H1 (cell line): Measurements from ENCODE around the gene ZSCAN20. TPM values are rescaled to one million over a fixed set of nuclear protein-coding genes. Genes with fewer than 3 reads are reported as not detected.

ENCODE experiments used
- CTCF ChIA-PET: fragments of 300-600 bp; sonication (Branson Sonifier 250); formaldehyde crosslinking; loops from one replicate; lab custom pipeline; 2021; ENCODE audit not compliant: partially characterized antibody; lab: Charles Lee
- POLR2A ChIA-PET: fragments of 300-600 bp; sonication (Branson Sonifier 250); formaldehyde crosslinking; loops from one replicate; lab custom pipeline; 2021; ENCODE audit warnings: inconsistent platforms; ENCODE audit not compliant: partially characterized antibody; lab: Charles Lee
- DNase-seq, 2 experiments: peaks; one replicate each; pipeline versions ENCODE4 v3.0.0 to v3.0.0-alpha.2; 2010 to 2022; ENCODE audit warnings: low spot score in 2 of 2, low read depth in 1 of 2, mixed read lengths in 1 of 2
- FAIRE-seq: peaks from 2 replicates; lab custom pipeline; 2011; peaks lifted over from hg19 to GRCh38; lab: Jason Lieb, UNC
- H2AFZ ChIP-seq: 2 replicates; pipeline ENCODE4 v1.8.1; 2012; ENCODE audit warnings: low read length, inconsistent platforms
- H2AK5ac ChIP-seq: 2 replicates; pipeline ENCODE4 v1.6.1; 2013; ENCODE audit warnings: low read depth, low read length
- H2BK120ac ChIP-seq: replicated peaks from 2 replicates; pipeline ENCODE3; 2013; ENCODE audit warnings: low read depth, low read length, inconsistent platforms
- H2BK12ac ChIP-seq: 2 replicates; pipeline ENCODE4 v1.6.1; 2013; ENCODE audit warnings: low read depth, low read length
- H2BK15ac ChIP-seq: 2 replicates; pipeline ENCODE4 v1.6.1; 2013; ENCODE audit warnings: low read length
- H2BK20ac ChIP-seq: 2 replicates; pipeline ENCODE4 v1.6.1; 2013; ENCODE audit warnings: low read length
- H2BK5ac ChIP-seq: 2 replicates; pipeline ENCODE4 v1.6.1; 2013; ENCODE audit warnings: low read depth, low read length
- H3K14ac ChIP-seq: 2 replicates; pipeline ENCODE4 v1.6.1; 2013; ENCODE audit warnings: inconsistent platforms; ENCODE audit not compliant: insufficient read length
- H3K18ac ChIP-seq: 2 replicates; pipeline ENCODE4 v1.6.1; 2013; ENCODE audit warnings: low read length; ENCODE audit errors: extremely low read depth
- H3K23ac ChIP-seq: 2 replicates; pipeline ENCODE4 v1.6.1; 2013; ENCODE audit warnings: inconsistent platforms; ENCODE audit not compliant: insufficient read length
- H3K23me2 ChIP-seq: 2 replicates; pipeline ENCODE4 v1.6.1; 2013; ENCODE audit warnings: low read depth, low read length
- H3K27ac ChIP-seq: 2 replicates; pipeline ENCODE4 v1.6.1; 2011; ENCODE audit warnings: low read depth, low read length, inconsistent platforms
- H3K27me3 ChIP-seq, 4 experiments: replicated peaks in 1 of 4; 1 replicate in 1 of 4; 2 replicates in 3 of 4; pipeline versions ENCODE4 v1.6.1 to v1.8.1; 2011 to 2013; ENCODE audit warnings: low read length in 3 of 4, mild to moderate bottlenecking in 3 of 4, inconsistent platforms in 2 of 4, mixed read lengths in 2 of 4, moderate library complexity in 1 of 4; ENCODE audit not compliant: control insufficient read depth in 3 of 4, insufficient read depth in 3 of 4; ENCODE audit errors: extremely low read depth in 1 of 4
- H3K36me3 ChIP-seq, 4 experiments: 2 replicates each; pipeline versions ENCODE4 v1.6.1 to v1.8.1; 2011 to 2013; ENCODE audit warnings: mild to moderate bottlenecking in 4 of 4, low read length in 3 of 4, moderate library complexity in 2 of 4, control low read depth in 1 of 4, inconsistent platforms in 1 of 4; ENCODE audit not compliant: insufficient read depth in 4 of 4, control insufficient read depth in 2 of 4
- H3K4ac ChIP-seq: replicated peaks from 2 replicates; pipeline ENCODE3; 2013; ENCODE audit warnings: low read length, low read depth, mixed read lengths, inconsistent platforms; ENCODE audit not compliant: insufficient read length
- H3K4me1 ChIP-seq, 4 experiments: replicated peaks in 1 of 4; 1 replicate in 1 of 4; 2 replicates in 3 of 4; pipeline versions ENCODE4 v1.6.1 to v1.8.1; 2011 to 2013; ENCODE audit warnings: low read length in 3 of 4, inconsistent platforms in 2 of 4, mixed read lengths in 1 of 4; ENCODE audit not compliant: insufficient read depth in 4 of 4, control insufficient read depth in 3 of 4
- H3K4me2 ChIP-seq, 2 experiments: 2 replicates each; pipeline versions ENCODE4 v1.6.1 to v1.8.1; 2011 to 2013; ENCODE audit warnings: low read depth in 2 of 2, low read length in 2 of 2, control low read depth in 1 of 2, inconsistent platforms in 1 of 2, mild to moderate bottlenecking in 1 of 2; ENCODE audit not compliant: insufficient read depth in 1 of 2
- H3K4me3 ChIP-seq, 4 experiments: fragments of 200-600, 300-600 bp in 1 of 4; sonication (generic), shearing (Covaris generic), sonication (Bioruptor Twin) in 1 of 4; 2 replicates each; pipeline versions ENCODE4 v1.5.1 to v1.8.1; 2011 to 2016; ENCODE audit warnings: low read length in 4 of 4, low read depth in 3 of 4, control low read depth in 2 of 4, inconsistent platforms in 2 of 4, mild to moderate bottlenecking in 2 of 4, mixed read lengths in 1 of 4, moderate library complexity in 1 of 4; ENCODE audit not compliant: insufficient read depth in 2 of 4; ENCODE audit errors: extremely low read depth in 1 of 4
- H3K56ac ChIP-seq: replicated peaks from 2 replicates; pipeline ENCODE3; 2013; ENCODE audit warnings: low read depth, mild to moderate bottlenecking, mixed read lengths, low read length, inconsistent platforms; ENCODE audit not compliant: insufficient read length
- H3K79me1 ChIP-seq: 2 replicates; pipeline ENCODE4 v1.6.1; 2013; ENCODE audit warnings: low read depth, low read length, control low read depth
- H3K79me2 ChIP-seq, 2 experiments: 2 replicates each; pipeline versions ENCODE4 v1.6.1 to v1.8.1; 2012 to 2013; ENCODE audit warnings: low read length in 2 of 2, mild to moderate bottlenecking in 2 of 2, inconsistent platforms in 1 of 2; ENCODE audit not compliant: insufficient read depth in 2 of 2, control insufficient read depth in 1 of 2
- H3K9ac ChIP-seq, 4 experiments: replicated peaks in 1 of 4; 1 replicate in 1 of 4; 2 replicates in 3 of 4; pipeline versions ENCODE4 v1.6.1 to v1.8.1; 2011 to 2013; ENCODE audit warnings: low read depth in 3 of 4, low read length in 3 of 4, control low read depth in 2 of 4, mild to moderate bottlenecking in 2 of 4, moderate library complexity in 2 of 4, inconsistent platforms in 1 of 4; ENCODE audit errors: extremely low read depth in 1 of 4
- H3K9me3 ChIP-seq, 2 experiments: 2 replicates each; pipeline versions ENCODE4 v1.6.1 to v1.8.1; 2012 to 2013; ENCODE audit warnings: mild to moderate bottlenecking in 2 of 2, moderate library complexity in 2 of 2, control low read depth in 1 of 2, inconsistent platforms in 1 of 2, low read depth in 1 of 2, low read length in 1 of 2, mixed read lengths in 1 of 2; ENCODE audit not compliant: insufficient read depth in 2 of 2
- H4K20me1 ChIP-seq, 2 experiments: replicated peaks in 1 of 2; 2 replicates each; pipeline versions ENCODE3 to v1.8.1; 2011 to 2013; ENCODE audit warnings: inconsistent platforms in 2 of 2, low read length in 2 of 2, mild to moderate bottlenecking in 1 of 2; ENCODE audit not compliant: insufficient read depth in 2 of 2, control insufficient read depth in 1 of 2
- H4K5ac ChIP-seq: 2 replicates; pipeline ENCODE4 v1.6.1; 2013; ENCODE audit warnings: low read length, low read depth, mixed read lengths, inconsistent platforms; ENCODE audit not compliant: insufficient read length
- H4K8ac ChIP-seq: 2 replicates; pipeline ENCODE4 v1.8.0; 2013; ENCODE audit warnings: mild to moderate bottlenecking, moderate library complexity, low read length, inconsistent platforms; ENCODE audit not compliant: insufficient read depth; ENCODE audit errors: extremely low read depth
- H4K91ac ChIP-seq: replicated peaks from 2 replicates; pipeline ENCODE3; 2013; ENCODE audit warnings: low read length, mixed read lengths, inconsistent platforms; ENCODE audit not compliant: insufficient read length
- CBX8 ChIP-seq: fragments of 300-800, 300-1000 bp; sonication (generic); IDR thresholded peaks from 2 replicates; pipeline ENCODE4 v1.7.1; 2016; ENCODE audit warnings: low read depth, low read length, borderline replicate concordance
- EGR1 ChIP-seq: IDR thresholded peaks from 2 replicates; pipeline ENCODE4 v1.6.1; 2011; ENCODE audit warnings: low read depth, low read length, borderline replicate concordance
- GTF2F1 ChIP-seq: IDR thresholded peaks from 2 replicates; pipeline ENCODE4 v1.6.1; 2012; ENCODE audit warnings: low read depth, low read length, improper control_type of control experiment, borderline replicate concordance
- HDAC6 ChIP-seq: IDR thresholded peaks from one replicate; pipeline ENCODE4 v1.7.1; 2012; ENCODE audit warnings: low read depth, mild to moderate bottlenecking, inconsistent platforms, low read length, moderate library complexity
- SIN3A ChIP-seq, 2 experiments: IDR thresholded peaks in 1 of 2; conservative IDR thresholded peaks in 1 of 2; 2 replicates each; pipeline ENCODE4 v1.6.1; 2011 to 2012; ENCODE audit warnings: low read length in 2 of 2, improper control_type of control experiment in 1 of 2, low read depth in 1 of 2, mild to moderate bottlenecking in 1 of 2
- TAF1 ChIP-seq: IDR thresholded peaks from 2 replicates; pipeline ENCODE4 v1.6.1; 2011; ENCODE audit warnings: mild to moderate bottlenecking, low read depth, low read length
- TBP ChIP-seq: IDR thresholded peaks from 2 replicates; pipeline ENCODE4 v1.6.1; 2011; ENCODE audit warnings: low read depth, low read length, improper control_type of control experiment
- ZNF274 ChIP-seq: IDR thresholded peaks from 2 replicates; pipeline ENCODE4 v1.7.0; 2012; ENCODE audit warnings: low read length, borderline replicate concordance; ENCODE audit errors: extremely low read depth
- WGBS, 2 experiments: shearing (Covaris generic) in 1 of 2; methylation state at CpG; one replicate each; pipeline versions ENCODE4 v1.1.6 to v1.1.7; 2013 to 2015; ENCODE audit warnings: low lambda C conversion rate in 2 of 2, mixed read lengths in 2 of 2, inconsistent platforms in 1 of 2, low coverage in 1 of 2, missing lambda C conversion rate in 1 of 2; ENCODE audit not compliant: insufficient replicate concordance in 2 of 2, insufficient coverage in 1 of 2, insufficient read length in 1 of 2; ENCODE audit errors: extremely low coverage in 1 of 2, missing lambda C conversion rate in 1 of 2; 5-methylcytosine and 5-hydroxymethylcytosine counted together
- polyA plus RNA-seq, 7 experiments: library from polyadenylated mRNA; depleted of rRNA in 3 of 7; stranded (reverse) in 5 of 7; unstranded in 2 of 7; fragments of >200 nt in 5 of 7; fragments of 200-250 nt in 2 of 7; gene quantifications; 1 replicate in 5 of 7; 2 replicates in 1 of 7; 4 replicates in 1 of 7; pipeline versions ENCODE4 v1.2.1 to v1.2.3, GENCODE V29; 2011 to 2013; ENCODE audit warnings: missing spikeins in 2 of 7, mixed read lengths in 2 of 7
- total RNA-seq: library from RNA; stranded (reverse); fragmentation: NEBNext Ultra II Directional; extraction: Animal tissue kit (Norgen Biotek cat#: 25700); gene quantifications from 2 replicates; pipeline ENCODE4 v1.2.1, GENCODE V29; 2021

The ZSCAN20 gene
- total and polyA plus RNA-seq, 2 of the 8 experiments (the other 6 are each of a cell fraction or from before 2014, with no cell fraction given) = 0.70 to 3.4 TPM

DNA sequence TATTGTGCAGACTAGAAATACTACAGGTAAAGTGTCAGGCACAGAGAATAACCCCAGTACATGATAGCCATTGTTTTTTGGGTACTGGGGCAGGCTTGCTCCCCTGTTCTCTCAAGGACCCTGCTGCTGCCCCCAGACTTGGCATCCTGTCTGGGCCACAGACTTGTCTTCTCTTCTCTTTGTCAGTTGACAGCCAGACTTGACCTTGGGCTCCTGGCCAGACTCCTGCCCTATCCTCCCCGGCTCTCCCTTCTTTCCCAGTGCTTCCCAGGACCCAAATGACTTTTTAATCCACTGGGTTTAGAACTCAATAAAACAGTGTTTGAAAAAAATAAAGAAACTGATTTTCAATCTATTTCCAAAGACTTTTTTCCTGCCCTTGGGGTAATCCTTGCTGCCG, 43.2 kb downstream of the ZSCAN20 start:
- no peak overlapping the region for H4K91ac ChIP-seq

More for the DNA sequence above, 43.2 kb downstream of the ZSCAN20 start:
- Histone ChIP-seq H3K9ac (no peak overlapping the region), H3K56ac (no peak overlapping the region), H2BK15ac (no peak overlapping the region), H2AK5ac (no peak overlapping the region), H2BK20ac (no peak overlapping the region), H3K27me3 (no peaks in the 10 kb centered on the region), H2BK5ac (no peak overlapping the region), H3K4ac (no peak overlapping the region), H3K36me3 (peaks cover 0 to 3% (median 0%) of the 10 kb centered on the region in 4 experiments; a peak in 2 of 8 replicates), H4K5ac (no peak overlapping the region), H3K79me2 (no peaks in the 10 kb centered on the region), H3K27ac (no peak overlapping the region), H4K20me1 (peaks cover 0 to 4% of the 10 kb centered on the region in 2 experiments), H3K9me3 (no peaks in the 10 kb centered on the region; a peak in 1 of 4 replicates), H3K4me2 (no peak overlapping the region), H3K23me2 (no peaks in the 10 kb centered on the region), H3K4me1 (peaks cover 0 to 7% (median 2%) of the 10 kb centered on the region in 4 experiments; a peak in 5 of 7 replicates), H2BK120ac (no peak overlapping the region), H2AFZ (no peak overlapping the region), H3K79me1 (no peaks in the 10 kb centered on the region), H3K23ac (no peak overlapping the region), H2BK12ac (no peak overlapping the region), H3K14ac (no peak overlapping the region), H4K8ac (no peak overlapping the region), H3K4me3 (no peak overlapping the region), H3K18ac (no peak overlapping the region)
- FAIRE-seq = no peak
- TF ChIP-seq EGR1 (no peak), GTF2F1 (no peak), ZNF274 (no peak), HDAC6 (no peak), TAF1 (no peak), SIN3A (conservative IDR thresholded peaks at IDR 0.05 in 1 of 2, IDR thresholded peaks at IDR 0.05 in 1 of 2; ENCODE audit: low read depth in 1 of 2, low read length in 2 of 2) (no peak), CBX8 (no peak), TBP (no peak)
- POLR2A ChIA-PET = no interaction called here
- 79% methylated on average over 2 of the region's 2 CpGs; no CpG with 5 or more reads in 1 of the 2 experiments for WGBS, 2 experiments
- CTCF ChIA-PET = no interaction called here
- no peak for DNase-seq
